SH-SY5Y (cell line): ENCODE measurements around the gene ZBED4.

Experiments used
- GATA2 ChIP-seq: IDR thresholded peaks from 2 replicates; pipeline ENCODE4 v1.6.1; 2011; ENCODE audit warnings: mild to moderate bottlenecking, low read depth, low read length
- GATA3 ChIP-seq: IDR thresholded peaks from 2 replicates; pipeline ENCODE4 v1.6.1; 2011; ENCODE audit warnings: low read depth, mild to moderate bottlenecking, low read length, moderate library complexity

- TF ChIP-seq GATA2 (no peak), GATA3 (no peak)
These were observed 10.3 kb downstream of the ZBED4 start for GRCh38 chr22:49863931-49864330.
